ENCODE results near the gene NSUN6.

GRCh38 chr10:18649364-18649959, 1.9 kb downstream of the NSUN6 start:
- no peak for TF ChIP-seq MTA2 (IDR thresholded peaks at IDR 0.05; ENCODE audit: low read depth)
- TF ChIP-seq EZH2 (IDR thresholded peaks at IDR 0.05; ENCODE audit: borderline replicate concordance, control insufficient read depth, low read depth, low read length) = no peak
- no peak for TF ChIP-seq CTCF (IDR thresholded peaks at IDR 0.05 in 2 of 3, conservative IDR thresholded peaks at IDR 0.05 in 1 of 3; ENCODE audit: control insufficient read depth in 2 of 3, extremely low read depth in 1 of 3, insufficient read depth in 1 of 3, low read depth in 3 of 3, low read length in 3 of 3)
- TF ChIP-seq SUZ12 (IDR thresholded peaks at IDR 0.05; ENCODE audit: unreplicated experiment) = no peak
- TF ChIP-seq ZBTB33 (IDR thresholded peaks at IDR 0.05) = no peak
- TF ChIP-seq FOXM1 (IDR thresholded peaks at IDR 0.05; ENCODE audit: low read depth, low read length) = no peak
- TF ChIP-seq POLR2A (IDR thresholded peaks at IDR 0.05; ENCODE audit: low read depth, low read length) = no peak
- TF ChIP-seq ETV6 (conservative IDR thresholded peaks at IDR 0.05 in 1 of 2, IDR thresholded peaks at IDR 0.05 in 1 of 2; ENCODE audit: borderline replicate concordance in 1 of 2, low read depth in 1 of 2) = no peak
- no peak for TF ChIP-seq RB1 (IDR thresholded peaks at IDR 0.05; ENCODE audit: borderline replicate concordance)
- TF ChIP-seq, protein P1, sequence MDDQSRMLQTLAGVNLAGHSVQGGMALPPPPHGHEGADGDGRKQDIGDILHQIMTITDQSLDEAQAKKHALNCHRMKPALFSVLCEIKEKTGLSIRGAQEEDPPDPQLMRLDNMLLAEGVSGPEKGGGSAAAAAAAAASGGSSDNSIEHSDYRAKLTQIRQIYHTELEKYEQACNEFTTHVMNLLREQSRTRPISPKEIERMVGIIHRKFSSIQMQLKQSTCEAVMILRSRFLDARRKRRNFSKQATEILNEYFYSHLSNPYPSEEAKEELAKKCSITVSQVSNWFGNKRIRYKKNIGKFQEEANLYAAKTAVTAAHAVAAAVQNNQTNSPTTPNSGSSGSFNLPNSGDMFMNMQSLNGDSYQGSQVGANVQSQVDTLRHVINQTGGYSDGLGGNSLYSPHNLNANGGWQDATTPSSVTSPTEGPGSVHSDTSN (IDR thresholded peaks at IDR 0.05; ENCODE audit: insufficient replicate concordance, low read depth, low read length) = no peak
- no peak for TF ChIP-seq POLR2AphosphoS5 (IDR thresholded peaks at IDR 0.05; ENCODE audit: low read length)
- no peak for TF ChIP-seq ZNF207 (IDR thresholded peaks at IDR 0.05; ENCODE audit: borderline replicate concordance)

Data from GM12878 (cell line).